Thyroid gland (tissue), 4 donors: ENCODE results near the gene TTC3.
"Not testable (repeated sequence)": the region's sequence is repeated elsewhere in the genome, so short reads cannot be mapped to it uniquely, and the experiment has no call there.

Experiments
- POLR2A ChIP-seq, 2 donors: fragments of 450-650 bp; IDR thresholded peaks; one replicate each; pipeline ENCODE4 v1.6.1; 2017; ENCODE audit warnings: antibody characterized with exemption in 2 of 2, mild to moderate bottlenecking in 2 of 2, moderate library complexity in 1 of 2
- TF ChIP-seq, protein P1 (sequence below), 6 experiments: fragments of 200-600 bp in 3 of 6; fragments of 450-650 bp in 3 of 6; sonication (generic) in 3 of 6; IDR thresholded peaks; one replicate each; pipeline ENCODE4 v1.5.1; 2016 to 2019; ENCODE audit warnings: antibody characterized with exemption in 6 of 6, mild to moderate bottlenecking in 2 of 6, inconsistent platforms in 1 of 6, moderate library complexity in 1 of 6

- TF ChIP-seq, protein P1, sequence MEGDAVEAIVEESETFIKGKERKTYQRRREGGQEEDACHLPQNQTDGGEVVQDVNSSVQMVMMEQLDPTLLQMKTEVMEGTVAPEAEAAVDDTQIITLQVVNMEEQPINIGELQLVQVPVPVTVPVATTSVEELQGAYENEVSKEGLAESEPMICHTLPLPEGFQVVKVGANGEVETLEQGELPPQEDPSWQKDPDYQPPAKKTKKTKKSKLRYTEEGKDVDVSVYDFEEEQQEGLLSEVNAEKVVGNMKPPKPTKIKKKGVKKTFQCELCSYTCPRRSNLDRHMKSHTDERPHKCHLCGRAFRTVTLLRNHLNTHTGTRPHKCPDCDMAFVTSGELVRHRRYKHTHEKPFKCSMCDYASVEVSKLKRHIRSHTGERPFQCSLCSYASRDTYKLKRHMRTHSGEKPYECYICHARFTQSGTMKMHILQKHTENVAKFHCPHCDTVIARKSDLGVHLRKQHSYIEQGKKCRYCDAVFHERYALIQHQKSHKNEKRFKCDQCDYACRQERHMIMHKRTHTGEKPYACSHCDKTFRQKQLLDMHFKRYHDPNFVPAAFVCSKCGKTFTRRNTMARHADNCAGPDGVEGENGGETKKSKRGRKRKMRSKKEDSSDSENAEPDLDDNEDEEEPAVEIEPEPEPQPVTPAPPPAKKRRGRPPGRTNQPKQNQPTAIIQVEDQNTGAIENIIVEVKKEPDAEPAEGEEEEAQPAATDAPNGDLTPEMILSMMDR (IDR thresholded peaks at IDR 0.05) = not testable (repeated sequence)
- TF ChIP-seq POLR2A (IDR thresholded peaks at IDR 0.05) = not testable (repeated sequence)
Observed at GRCh38 chr21:37034394-37034793, 38.7 kb upstream of the TTC3 start.
